GM21367 (cell line): Measurements from ENCODE around the gene CIAO2B.
"Not testable (repeated sequence)": the region's sequence is repeated elsewhere in the genome, so short reads cannot be mapped to it uniquely, and the experiment has no call there.

ENCODE experiments used
- ATAC-seq: cut with Tn5 transposase; IDR thresholded peaks from one replicate; pipeline ENCODE4 v1.9.1; 2021; ENCODE audit not compliant: unreplicated experiment

The CIAO2B gene

GRCh38 chr16:66934138-66934838 lies at the start of gene CIAO2B:
TSS of gene CIAO2B (minus strand) at chr16:66934402. CDS start at chr16:66934364, 38 bp downstream.
- ATAC-seq = no peak

GRCh38 chr16:66983033-66983432 lies 48.8 kb upstream of the CIAO2B start:
- no peak for ATAC-seq

GRCh38 chr16:66979011-66979717 lies 45.0 kb upstream of the CIAO2B start:
- no peak for ATAC-seq

- peak; percentile 62 for ATAC-seq
Observed at GRCh38 chr16:66977341-66978113, 43.3 kb upstream of the CIAO2B start.

- ATAC-seq = no peak
Observed at GRCh38 chr16:66976746-66977145, 42.5 kb upstream of the CIAO2B start.

GRCh38 chr16:66975302-66975893 lies 41.2 kb upstream of the CIAO2B start:
- ATAC-seq = no peak

GRCh38 chr16:66974932-66975246 lies 40.7 kb upstream of the CIAO2B start:
- not testable (repeated sequence) for ATAC-seq

GRCh38 chr16:66974156-66974931 lies 40.1 kb upstream of the CIAO2B start:
- not testable (repeated sequence) for ATAC-seq

- ATAC-seq = no peak
Observed at GRCh38 chr16:66973716-66974115, 39.5 kb upstream of the CIAO2B start.

- ATAC-seq = no peak
Observed at GRCh38 chr16:66972983-66973382, 38.8 kb upstream of the CIAO2B start.

- no peak for ATAC-seq
Observed at GRCh38 chr16:66970775-66971720, 36.8 kb upstream of the CIAO2B start.

GRCh38 chr16:66968847-66969246 lies 34.6 kb upstream of the CIAO2B start:
- no peak for ATAC-seq

- ATAC-seq = no peak
Observed at GRCh38 chr16:66964049-66964448, 29.8 kb upstream of the CIAO2B start.

- ATAC-seq = no peak
Observed at GRCh38 chr16:66961914-66962313, 27.7 kb upstream of the CIAO2B start.

- peak; percentile 67 for ATAC-seq
Observed at GRCh38 chr16:66961065-66961744, 27.0 kb upstream of the CIAO2B start, which contains the start of gene CES3. TSS of gene CES3 (plus strand) at chr16:66961266. CDS start at chr16:66961308, 42 bp downstream.

- no peak for ATAC-seq
Observed at GRCh38 chr16:66960270-66960669, 26.1 kb upstream of the CIAO2B start.

GRCh38 chr16:66959704-66960161 lies 25.5 kb upstream of the CIAO2B start:
- no peak for ATAC-seq

GRCh38 chr16:66958857-66959703 lies 24.9 kb upstream of the CIAO2B start:
- no peak for ATAC-seq
